GM12874 (cell line): Measurements from ENCODE around the gene CENPH.

Experiments
- CTCF ChIP-seq: IDR thresholded peaks from 2 replicates; pipeline ENCODE4 v1.5.1; 2011; ENCODE audit warnings: low read depth, mild to moderate bottlenecking, control low read depth, low read length, moderate library complexity; ENCODE audit not compliant: insufficient read depth

CENPH gene

GRCh38 chr5:69248019-69248418 lies 58.6 kb downstream of the CENPH start:
- no peak for TF ChIP-seq CTCF

- no peak for TF ChIP-seq CTCF
Observed at GRCh38 chr5:69250593-69250992, 61.2 kb downstream of the CENPH start.

GRCh38 chr5:69252437-69252836 lies 63.1 kb downstream of the CENPH start:
- TF ChIP-seq CTCF = no peak

DNA sequence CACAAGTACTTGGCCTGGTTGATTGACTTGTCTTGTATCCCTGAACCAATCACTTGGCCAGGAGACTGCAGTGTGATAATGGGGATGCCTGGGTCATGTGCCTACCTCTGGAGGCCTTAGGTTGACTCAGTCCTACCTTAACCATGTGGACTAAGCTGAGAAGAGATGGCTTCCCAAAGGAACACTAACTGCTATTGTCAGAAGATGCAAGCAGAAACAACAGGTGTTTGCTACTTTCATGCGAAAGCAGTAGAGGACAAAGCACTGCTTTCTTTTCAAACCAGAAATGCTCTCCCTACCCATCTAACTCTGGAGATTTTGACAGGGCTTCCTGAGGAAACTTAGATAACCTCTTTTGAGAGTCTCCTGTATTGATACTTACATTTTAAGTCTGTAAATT lies 68.2 kb downstream of the CENPH start:
- no peak for TF ChIP-seq CTCF
